ENCODE data around the gene GNPNAT1. TPM values are rescaled to one million over a fixed set of nuclear protein-coding genes. Genes with fewer than 3 reads are reported as not detected.
"Not testable (repeated sequence)": the region's sequence is repeated elsewhere in the genome, so short reads cannot be mapped to it uniquely, and the experiment has no call there.

The GNPNAT1 gene
- polyA plus RNA-seq, 4 donors: 26.9 to 35.3 (median 31.6) TPM

DNA sequence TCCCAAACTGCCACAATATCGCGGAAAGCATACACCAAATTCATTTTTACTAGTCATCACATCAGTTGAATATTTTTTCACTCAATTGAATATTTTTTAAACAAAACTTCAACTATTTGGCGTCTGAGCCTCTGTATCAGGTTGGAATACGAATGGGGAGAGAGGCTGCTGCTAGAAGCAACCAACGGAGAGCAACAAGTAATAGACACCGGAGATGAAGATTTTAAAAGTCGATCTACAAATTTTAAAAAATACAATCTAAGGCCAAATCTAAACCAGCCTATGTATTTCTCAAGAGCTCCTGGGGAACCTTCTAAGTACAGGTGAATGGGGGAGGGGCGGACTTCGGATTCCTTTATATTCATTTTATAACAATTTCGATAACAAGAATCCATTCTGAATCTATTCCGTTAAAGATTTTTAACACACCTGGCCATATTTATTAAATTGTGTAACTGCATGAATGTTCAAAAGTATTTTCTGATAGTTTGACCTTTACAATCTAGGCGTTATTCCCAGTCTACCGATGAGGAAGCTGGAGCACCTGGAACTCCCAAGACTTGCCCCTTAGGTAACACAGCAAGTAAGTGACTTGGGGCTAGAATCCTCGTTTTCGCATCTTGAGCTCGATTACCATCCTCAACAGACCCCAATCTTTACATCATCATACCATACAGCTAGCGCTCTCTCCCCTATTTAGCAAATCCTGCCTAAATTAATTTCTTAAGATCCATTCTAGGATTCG lies 1.2 kb downstream of the GNPNAT1 start:
- DNase-seq (ENCODE audit: low read depth in 4 of 4, low spot score in 2 of 4): peak in 1 of 4 donors; percentile 19

DNA sequence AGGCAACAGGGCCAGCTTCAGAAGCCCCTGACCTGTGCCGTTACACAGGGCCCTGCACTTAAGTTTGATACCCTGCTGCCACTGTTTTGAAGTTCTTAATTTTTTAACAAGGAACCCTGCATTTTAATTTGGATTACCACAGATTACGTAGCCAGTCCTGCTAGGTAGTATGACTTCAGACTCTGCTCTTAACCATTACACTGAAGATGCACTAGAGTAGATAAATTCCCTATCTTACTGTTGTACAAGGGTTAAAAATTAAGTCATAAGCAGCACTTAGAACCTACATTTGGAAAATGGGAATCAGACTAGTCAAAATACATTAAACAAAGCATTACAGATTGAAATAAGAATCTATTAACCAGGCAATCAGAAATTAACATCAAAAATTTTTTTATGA lies 2.3 kb downstream of the GNPNAT1 start:
- no peak for DNase-seq (ENCODE audit: low read depth in 4 of 4, low spot score in 2 of 4)

DNA sequence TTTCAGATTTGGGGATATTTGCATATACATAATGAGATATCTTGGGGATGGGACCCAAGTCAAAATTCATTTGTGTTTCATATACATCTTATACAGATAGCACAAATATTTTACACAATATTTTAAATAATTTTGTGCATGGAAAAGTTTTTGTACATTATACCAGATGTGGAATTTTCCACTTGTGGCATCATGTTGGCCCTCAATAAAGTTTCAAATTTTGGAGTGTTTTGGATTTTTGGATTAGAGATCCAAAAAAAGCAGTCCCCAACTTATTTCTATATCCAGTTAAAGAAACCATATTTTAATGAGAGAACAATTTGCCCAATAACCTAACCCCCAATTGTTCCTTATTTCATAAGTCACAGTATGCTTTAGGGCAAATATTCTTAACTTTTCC lies 4.5 kb downstream of the GNPNAT1 start:
- no peak for DNase-seq (ENCODE audit: low read depth in 4 of 4, low spot score in 2 of 4)

GRCh38 chr14:52783206-52783605 lies 8.2 kb downstream of the GNPNAT1 start:
- DNase-seq (ENCODE audit: low read depth in 4 of 4, low spot score in 2 of 4): no peak

DNA sequence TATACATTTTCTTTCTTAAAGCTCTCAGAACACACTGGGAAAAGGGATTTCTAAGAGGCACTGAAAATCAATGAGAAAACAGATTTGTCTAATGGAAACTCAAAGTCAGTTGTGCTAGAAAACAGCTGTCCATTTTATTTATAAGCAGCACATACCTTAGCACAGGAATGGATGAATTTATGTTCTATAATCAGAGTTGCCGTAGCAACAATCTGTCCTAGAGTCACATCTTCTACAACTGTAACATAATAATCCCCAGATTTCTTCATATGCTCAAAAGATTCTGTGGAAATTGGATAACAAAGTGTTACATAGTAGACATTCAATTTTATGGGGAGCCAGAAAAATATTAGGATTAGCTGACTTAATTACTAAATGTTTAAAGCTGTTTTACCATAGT lies 9.8 kb downstream of the GNPNAT1 start:
- no peak for DNase-seq (ENCODE audit: low read depth in 4 of 4, low spot score in 2 of 4)

- DNase-seq (ENCODE audit: low read depth in 4 of 4, low spot score in 2 of 4): no peak
Measured at GRCh38 chr14:52780893-52781292, 10.5 kb downstream of the GNPNAT1 start.

DNA sequence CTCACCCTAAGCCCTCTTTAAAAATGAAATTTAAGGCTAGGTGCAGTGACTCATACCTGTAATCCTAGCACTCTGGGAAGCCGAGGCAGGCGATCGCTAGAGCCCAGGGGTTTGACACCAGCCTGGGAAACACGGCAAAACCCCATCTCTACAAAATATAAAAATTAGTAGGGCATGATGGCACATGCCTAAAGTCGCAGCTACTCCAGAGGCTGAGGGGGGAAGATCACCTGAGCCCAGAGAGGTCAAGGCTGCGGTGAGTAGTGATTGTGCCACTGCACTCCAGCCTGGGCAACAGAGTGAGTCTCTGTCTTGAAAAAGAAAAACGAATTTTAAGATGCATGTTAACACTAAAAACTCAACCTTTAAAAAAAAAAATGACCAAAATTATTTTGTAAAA lies 12.7 kb downstream of the GNPNAT1 start:
- DNase-seq (ENCODE audit: low read depth in 4 of 4, low spot score in 2 of 4): no peak

DNA sequence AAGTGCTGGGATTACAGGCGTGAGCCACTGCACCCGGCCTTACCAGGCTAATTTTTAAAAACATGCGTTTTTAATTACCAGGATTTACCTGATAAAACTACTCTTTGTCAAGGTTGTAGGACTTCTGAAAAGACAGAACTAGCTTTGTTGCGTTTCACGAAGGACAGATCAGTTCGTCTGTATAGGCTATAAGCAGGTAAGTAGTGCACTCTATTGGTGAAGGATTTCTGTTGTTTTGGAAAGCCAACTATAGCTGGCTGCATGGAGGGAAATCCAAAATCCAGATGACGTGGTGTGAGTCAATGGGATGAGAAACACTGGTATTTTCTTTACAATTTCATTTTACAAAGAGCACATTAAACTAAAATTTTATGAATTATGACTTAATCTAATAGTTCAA lies 14.6 kb downstream of the GNPNAT1 start:
- DNase-seq (ENCODE audit: low read depth in 4 of 4, low spot score in 2 of 4): no peak

- DNase-seq (ENCODE audit: low read depth in 4 of 4, low spot score in 2 of 4): no peak
Measured at GRCh38 chr14:52769887-52770286, 21.5 kb downstream of the GNPNAT1 start.

DNA sequence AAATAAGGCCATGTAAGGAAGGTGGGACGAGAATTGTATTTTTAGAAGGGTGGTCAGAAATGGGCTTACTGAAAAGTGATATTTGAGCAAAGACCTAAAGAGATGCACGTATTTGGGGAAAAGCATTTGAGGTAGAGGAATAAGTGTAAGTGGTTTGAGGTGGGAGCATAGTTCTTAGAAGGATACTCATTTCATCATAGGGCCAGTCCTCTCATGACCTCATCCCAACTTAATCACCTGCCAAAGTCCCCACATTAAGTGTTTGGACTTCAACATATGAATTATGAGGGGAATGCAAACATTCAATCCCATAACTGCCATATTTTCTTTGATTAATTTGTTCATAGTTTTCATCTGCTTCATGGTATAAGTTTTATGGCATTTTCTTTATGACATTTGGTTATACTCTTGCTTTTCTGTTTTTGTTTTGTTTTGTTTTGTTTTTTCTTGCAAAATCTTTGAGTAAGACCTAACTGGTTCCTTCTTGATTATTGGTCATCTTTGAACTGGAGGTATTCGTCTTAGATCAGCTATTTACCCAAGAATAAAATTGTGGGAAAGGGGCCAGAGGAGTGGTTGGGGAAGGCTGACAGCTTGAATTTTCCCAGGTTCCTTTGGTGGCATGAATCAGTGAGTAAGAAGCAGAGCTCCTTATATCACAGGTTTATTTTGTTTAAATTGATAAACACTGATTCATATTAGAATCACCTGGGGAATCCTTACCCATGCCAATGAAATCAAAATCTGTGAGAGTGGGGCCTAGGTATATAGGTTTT lies 24.2 kb downstream of the GNPNAT1 start:
- no peak for DNase-seq (ENCODE audit: low read depth in 4 of 4, low spot score in 2 of 4)

- DNase-seq (ENCODE audit: low read depth in 4 of 4, low spot score in 2 of 4): not testable (repeated sequence)
Measured at GRCh38 chr14:52762923-52763322, 28.5 kb downstream of the GNPNAT1 start.

DNA sequence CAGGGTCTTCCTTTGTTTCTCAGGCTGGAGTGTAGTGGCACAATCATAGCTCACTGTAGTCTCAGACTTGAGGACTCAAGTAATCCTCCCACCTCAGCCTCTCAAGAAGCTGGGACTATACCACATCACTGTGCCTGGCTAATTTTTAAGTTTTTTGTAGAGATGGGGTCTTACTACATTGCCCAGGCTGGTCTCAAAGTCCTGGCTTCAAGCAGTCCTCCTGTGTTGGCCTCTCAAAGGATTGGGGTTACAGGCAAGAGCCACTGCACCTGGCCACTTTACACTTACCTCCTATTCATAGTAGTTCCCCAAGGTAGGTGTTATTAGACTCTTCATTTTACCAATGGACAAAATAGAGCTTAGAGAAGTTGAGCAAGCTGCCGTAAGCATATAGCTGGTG lies 32.3 kb downstream of the GNPNAT1 start:
- DNase-seq (ENCODE audit: low read depth in 4 of 4, low spot score in 2 of 4): no peak

DNA sequence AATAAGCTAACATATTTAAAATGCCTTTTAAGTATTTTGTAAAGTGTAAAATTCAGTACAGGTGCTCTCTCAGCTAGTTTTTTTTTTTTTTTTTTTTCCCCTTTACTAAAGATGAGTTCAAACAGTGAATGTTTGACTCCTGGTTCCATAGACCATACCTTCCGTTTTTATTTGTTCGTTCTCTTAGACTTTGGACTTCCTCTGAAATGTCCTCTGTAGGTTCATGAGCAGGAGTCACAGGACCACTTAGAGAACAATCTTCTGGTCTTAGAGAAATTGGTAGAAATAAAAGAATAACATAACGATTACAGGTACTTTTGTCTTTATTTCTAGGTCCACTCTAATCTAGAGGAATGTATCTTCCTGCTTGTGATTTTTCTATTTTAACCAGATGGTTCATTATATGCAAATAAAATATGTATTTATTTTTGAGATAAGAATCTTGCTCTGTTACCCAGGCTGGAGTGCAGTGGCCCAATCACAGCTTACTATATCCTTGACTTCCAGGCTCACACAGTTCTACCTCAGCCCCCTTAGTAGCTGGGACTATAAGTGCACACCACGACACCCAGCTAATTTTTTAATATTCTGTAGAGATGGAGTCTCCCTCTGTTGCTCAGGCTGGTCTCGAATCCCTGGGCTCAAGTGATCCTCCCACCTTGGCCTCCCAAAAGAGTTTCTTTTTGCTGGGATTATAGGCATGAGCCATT lies 35.6 kb downstream of the GNPNAT1 start:
- DNase-seq (ENCODE audit: low read depth in 4 of 4, low spot score in 2 of 4): no peak

GRCh38 chr14:52748647-52749292 lies 42.6 kb downstream of the GNPNAT1 start:
- DNase-seq (ENCODE audit: low read depth in 4 of 4, low spot score in 2 of 4): no peak

DNA sequence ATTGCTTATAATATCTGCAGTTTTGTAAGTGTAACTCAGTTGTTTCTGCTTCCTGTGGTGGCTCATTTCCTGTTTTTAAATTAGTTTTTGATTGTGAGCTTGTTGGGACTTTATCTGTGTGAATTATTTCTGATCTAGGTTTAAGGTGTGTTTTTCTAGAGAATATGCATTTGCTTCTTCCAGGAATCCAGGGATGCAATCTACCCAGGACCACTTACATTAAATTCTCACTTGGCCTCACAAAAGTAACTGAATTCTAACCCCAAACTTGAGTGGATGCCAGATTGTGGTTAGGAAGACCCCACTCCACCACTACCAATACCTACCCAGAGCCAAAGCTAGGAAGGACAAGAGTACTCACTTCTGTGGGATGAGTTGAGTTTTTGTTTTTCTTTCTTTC lies 49.5 kb downstream of the GNPNAT1 start:
- DNase-seq (ENCODE audit: low read depth in 4 of 4, low spot score in 2 of 4): no peak

- DNase-seq (ENCODE audit: low read depth in 4 of 4, low spot score in 2 of 4): no peak
Measured at GRCh38 chr14:52740751-52741150, 50.7 kb downstream of the GNPNAT1 start.

- no peak for DNase-seq (ENCODE audit: low read depth in 4 of 4, low spot score in 2 of 4)
Measured at GRCh38 chr14:52738409-52738808, 53.0 kb downstream of the GNPNAT1 start.

- DNase-seq (ENCODE audit: low read depth in 4 of 4, low spot score in 2 of 4): no peak
Measured at GRCh38 chr14:52735921-52736489, 55.4 kb downstream of the GNPNAT1 start.

- DNase-seq (ENCODE audit: low read depth in 4 of 4, low spot score in 2 of 4): no peak
Measured at GRCh38 chr14:52733824-52734223, 57.6 kb downstream of the GNPNAT1 start.

DNA sequence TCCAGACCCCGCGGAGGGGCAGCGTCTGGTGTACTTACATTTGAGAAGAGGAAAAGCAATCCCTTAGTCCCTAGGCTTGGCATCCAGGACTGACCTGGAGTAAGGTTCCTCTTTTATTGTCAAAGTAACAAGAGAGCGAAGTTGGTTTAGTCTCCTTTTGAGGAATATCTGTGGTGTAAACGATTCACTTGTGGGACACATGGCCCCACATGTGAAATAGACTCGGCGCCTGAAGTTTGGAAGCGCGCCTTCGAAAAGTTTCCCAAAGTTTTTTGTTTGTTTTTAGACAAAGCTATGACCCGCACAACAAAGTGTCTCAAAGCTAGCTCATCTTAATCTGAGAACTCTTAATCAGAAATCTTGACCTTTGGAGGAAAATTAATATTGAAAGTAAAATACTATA lies 60.7 kb downstream of the GNPNAT1 start:
- DNase-seq (ENCODE audit: low read depth in 4 of 4, low spot score in 2 of 4): peak in 1 of 4 donors; percentile 24

All from left renal cortex interstitium (tissue), 4 donors.